Activated CD4-positive, alpha-beta memory T cell treated with anti-CD3 and anti-CD28 coated beads, Interleukin-2, amount 10 ng/mL, durations not matched to agents 7 days and 5 days (primary cell): ENCODE data around the gene TOR1AIP1. TPM values are rescaled to one million over a fixed set of nuclear protein-coding genes. Genes with fewer than 3 reads are reported as not detected.

Experiments
- total RNA-seq, 2 experiments: library from RNA; stranded (reverse); gene quantifications; one replicate each; pipeline ENCODE4 v1.2.3, GENCODE V29; 2021

The TOR1AIP1 gene
- total RNA-seq, 2 experiments from 2014 or later: 84.8 to 88.5 TPM

Other genes with a start within 250 kb of the TOR1AIP1 start
- not detected for gene FAM163A, start 139.0 kb upstream of the TOR1AIP1 start, total RNA-seq
- gene TOR1AIP2, start 4.5 kb upstream of the TOR1AIP1 start, total RNA-seq: 10 to 100 TPM; 44.5 to 45.7 TPM
- gene CEP350, start 72.5 kb downstream of the TOR1AIP1 start, total RNA-seq: 10 to 100 TPM; 52.6 to 57.0 TPM